GM10248 (cell line): ENCODE measurements around the gene ZNF334.

Experiments
- CTCF ChIA-PET: fragments of 300-600 bp; sonication (Branson Sonifier 250); formaldehyde crosslinking; extraction: SDS; loops from one replicate; lab custom pipeline; 2021; ENCODE audit warnings: antibody characterized with exemption; lab: Yijun Ruan, JAX
- POLR2A ChIA-PET: fragments of 350-650 bp; sonication (Branson Sonifier 250); formaldehyde crosslinking; extraction: SDS; loops from one replicate; lab custom pipeline; 2020; ENCODE audit warnings: antibody characterized with exemption; lab: Yijun Ruan, JAX
- DNase-seq: peaks from one replicate; pipeline ENCODE4 v3.0.0; 2012; ENCODE audit errors: extremely low spot score
- TF ChIP-seq, protein P1 (sequence below): IDR thresholded peaks from 2 replicates; pipeline ENCODE4 v1.5.1; 2012; ENCODE audit warnings: mild to moderate bottlenecking, low read depth; ENCODE audit errors: extremely low read depth, missing control alignments, control extremely low read depth

Gene ZNF334

DNA sequence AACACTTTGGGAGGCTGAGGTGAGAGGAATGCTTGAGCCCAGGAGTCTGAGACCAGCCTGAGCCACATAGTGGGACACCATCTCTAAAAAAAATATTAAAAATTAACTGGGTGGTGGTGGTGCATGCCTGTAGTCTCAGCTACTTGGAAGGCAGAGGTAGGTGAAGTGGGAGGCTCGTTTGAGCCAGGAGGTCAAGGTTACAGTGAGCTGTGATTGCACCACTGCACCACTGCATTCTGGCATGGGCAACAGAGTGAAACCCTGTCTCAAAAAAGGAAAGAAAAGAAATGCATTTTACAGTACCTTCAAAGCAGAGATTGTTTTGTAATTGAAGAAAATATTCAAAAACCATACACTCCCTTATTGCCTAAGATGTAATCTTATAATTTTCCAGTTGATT is 30.6 kb upstream of the ZNF334 start:
- TF ChIP-seq, protein P1, sequence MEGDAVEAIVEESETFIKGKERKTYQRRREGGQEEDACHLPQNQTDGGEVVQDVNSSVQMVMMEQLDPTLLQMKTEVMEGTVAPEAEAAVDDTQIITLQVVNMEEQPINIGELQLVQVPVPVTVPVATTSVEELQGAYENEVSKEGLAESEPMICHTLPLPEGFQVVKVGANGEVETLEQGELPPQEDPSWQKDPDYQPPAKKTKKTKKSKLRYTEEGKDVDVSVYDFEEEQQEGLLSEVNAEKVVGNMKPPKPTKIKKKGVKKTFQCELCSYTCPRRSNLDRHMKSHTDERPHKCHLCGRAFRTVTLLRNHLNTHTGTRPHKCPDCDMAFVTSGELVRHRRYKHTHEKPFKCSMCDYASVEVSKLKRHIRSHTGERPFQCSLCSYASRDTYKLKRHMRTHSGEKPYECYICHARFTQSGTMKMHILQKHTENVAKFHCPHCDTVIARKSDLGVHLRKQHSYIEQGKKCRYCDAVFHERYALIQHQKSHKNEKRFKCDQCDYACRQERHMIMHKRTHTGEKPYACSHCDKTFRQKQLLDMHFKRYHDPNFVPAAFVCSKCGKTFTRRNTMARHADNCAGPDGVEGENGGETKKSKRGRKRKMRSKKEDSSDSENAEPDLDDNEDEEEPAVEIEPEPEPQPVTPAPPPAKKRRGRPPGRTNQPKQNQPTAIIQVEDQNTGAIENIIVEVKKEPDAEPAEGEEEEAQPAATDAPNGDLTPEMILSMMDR = no peak
- CTCF ChIA-PET = interaction anchor here (0.9 to 2.4 kb wide), 7 partner anchors 9 to 146 kb away, joined by 3 to 33 read pairs (median 7); partner anchors contain the start of gene TP53RK
- no peak for DNase-seq
- POLR2A ChIA-PET = no interaction called here

DNA sequence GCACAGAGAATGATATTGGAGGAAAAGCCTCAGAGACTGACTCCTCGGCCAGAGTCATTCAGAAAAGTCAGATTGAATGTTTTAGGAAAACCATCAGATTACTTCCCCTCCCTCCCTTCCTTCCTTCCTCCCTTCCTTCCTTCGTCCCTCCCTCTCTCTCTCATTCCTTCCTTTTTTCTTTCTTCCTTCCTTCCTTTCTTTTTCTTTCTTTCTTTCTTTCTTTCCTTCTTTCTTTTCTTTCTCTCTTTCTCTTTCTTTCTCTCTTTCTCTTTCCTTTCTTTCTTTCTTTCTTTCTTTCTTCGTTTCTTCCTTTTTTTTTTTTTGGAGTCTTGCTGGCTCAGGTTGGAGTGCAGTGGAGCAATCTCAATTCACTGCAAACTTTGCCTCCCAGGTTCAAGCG is 29.7 kb upstream of the ZNF334 start:
- TF ChIP-seq, protein P1 = no peak
- POLR2A ChIA-PET = no interaction called here
- CTCF ChIA-PET = no interaction called here
- DNase-seq = no peak

DNA sequence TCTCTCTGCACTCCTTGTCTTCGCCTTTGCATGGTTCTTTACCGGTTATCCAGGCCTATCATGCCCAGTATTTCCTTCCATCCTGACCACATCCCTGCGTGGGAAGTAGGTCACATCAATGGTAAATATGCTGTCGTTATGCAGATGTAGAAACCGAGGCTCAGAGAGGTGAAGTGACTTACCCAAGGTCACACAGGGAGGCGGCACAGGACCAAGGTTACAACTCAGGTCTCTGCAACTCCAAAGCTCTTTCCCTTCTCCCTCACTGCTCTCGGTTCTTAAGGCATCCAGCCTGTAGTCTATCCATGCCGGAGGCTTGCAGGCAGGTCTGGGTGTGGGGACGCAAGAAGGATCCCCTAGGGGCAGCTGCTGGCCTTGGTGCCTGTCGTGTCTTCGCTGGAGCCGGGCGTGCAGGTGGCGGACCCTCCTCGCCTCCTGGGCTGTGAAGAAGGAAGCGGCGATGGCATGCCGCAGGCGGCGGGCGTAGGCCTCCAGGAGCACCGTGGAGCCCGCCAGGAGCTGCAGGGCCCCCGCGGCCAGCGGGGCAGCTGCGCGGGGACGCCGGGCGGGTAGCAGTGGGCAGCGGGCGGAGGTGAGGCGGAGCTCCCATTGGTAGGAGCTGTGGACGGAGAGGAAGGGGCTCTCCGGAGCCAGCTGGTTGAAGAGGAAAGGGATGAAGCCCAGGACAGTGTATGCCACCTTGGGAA is 28.0 kb upstream of the ZNF334 start:
- TF ChIP-seq, protein P1 = no peak
- DNase-seq = no peak
- ChIA-PET POLR2A (no interaction called here), CTCF (interaction anchor here (0.9 to 2.5 kb wide), 5 partner anchors 10 to 142 kb away, joined by 3 to 9 read pairs (median 4); partner anchors contain the start of gene OCSTAMP)

DNA sequence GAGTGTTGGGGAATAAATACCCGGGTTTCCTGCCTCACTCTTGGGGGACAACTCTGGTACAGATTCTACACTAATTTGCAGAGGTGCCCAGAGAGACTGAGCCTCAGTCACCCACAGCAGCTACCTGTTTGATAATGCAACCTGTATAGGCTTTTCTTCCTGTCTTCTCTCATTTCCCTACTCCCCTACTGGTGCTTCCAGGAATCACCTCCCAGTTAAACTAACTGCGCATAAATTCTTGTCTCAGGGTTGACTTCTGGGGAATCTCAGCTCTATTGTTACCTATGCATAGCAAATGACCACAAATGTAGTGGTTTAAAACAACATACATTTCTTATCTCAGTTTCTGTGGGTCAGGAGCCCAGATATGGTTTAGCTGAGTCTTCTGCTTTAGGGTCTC is 25.8 kb upstream of the ZNF334 start:
- ChIA-PET CTCF (interaction anchor here (1.0 to 2.5 kb wide), 8 partner anchors 10 to 143 kb away, joined by 3 to 9 read pairs (median 4); partner anchors contain the start of gene OCSTAMP), POLR2A (no interaction called here)
- no peak for DNase-seq
- TF ChIP-seq, protein P1 = no peak

DNA sequence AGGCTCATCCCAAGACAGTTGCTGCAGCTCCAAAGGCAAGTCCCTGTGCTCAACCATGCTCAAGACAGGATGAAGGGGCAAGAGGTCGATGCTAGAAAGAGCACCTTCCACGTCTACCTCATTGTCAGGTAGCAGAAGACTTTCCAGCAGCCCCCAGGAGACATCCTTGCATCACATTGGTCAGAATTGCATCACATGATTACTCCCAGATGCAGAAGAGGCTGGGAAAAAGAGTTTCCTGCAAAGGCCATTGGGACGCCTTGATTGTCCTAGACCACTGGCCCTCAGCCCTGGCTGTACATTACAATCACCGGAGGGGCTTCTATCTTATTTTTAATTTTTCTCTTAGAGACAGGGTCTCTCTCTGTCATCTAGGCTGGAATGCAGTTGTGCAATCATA is 17.3 kb upstream of the ZNF334 start:
- TF ChIP-seq, protein P1 = no peak
- POLR2A ChIA-PET = no interaction called here
- CTCF ChIA-PET = interaction anchor here (0.6 kb wide), 1 partner anchor 24 kb away, joined by 3 read pairs; no protein-coding TSS in a partner anchor
- DNase-seq = no peak

DNA sequence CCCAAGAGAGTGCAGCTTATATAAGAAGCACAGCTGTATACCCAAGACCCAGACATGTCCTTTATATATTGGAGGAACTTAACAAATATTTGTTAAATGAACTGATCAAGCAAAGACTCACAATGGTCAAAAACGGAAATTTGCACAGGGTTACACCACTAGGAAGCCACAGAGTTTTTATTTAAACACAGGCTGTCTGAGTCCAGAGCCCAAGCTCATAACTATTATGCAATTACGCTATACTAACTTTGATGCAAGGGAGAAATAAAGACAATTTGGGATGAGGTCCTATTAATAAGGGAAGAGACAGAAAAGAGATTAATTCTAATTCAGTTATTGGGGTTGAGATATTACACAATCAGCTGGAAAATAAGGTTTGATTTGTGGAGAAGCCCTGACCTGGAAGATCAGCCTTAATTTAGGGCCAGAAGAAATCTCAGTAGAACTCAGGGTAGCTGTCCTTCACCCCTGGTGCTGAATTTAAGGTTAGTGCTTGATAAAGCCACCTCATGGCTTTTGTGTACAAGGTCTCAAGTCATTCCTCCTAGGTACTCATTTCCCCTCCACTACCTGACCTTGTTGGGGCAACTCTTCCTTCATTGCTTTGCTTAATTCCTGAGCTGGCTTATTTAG is 10.5 kb upstream of the ZNF334 start:
- no peak for DNase-seq
- TF ChIP-seq, protein P1 = no peak
- ChIA-PET CTCF (interaction anchor here (0.8 to 8.6 kb wide), 5 partner anchors 11 to 158 kb away, joined by 3 to 93 read pairs (median 4); partner anchors contain the start of gene ZNF334), POLR2A (no interaction called here)
